ENCODE data around the gene ATXN2L. TPM values are rescaled to one million over a fixed set of nuclear protein-coding genes. Genes with fewer than 3 reads are reported as not detected.

ATXN2L gene
- total and polyA plus RNA-seq, 2 of the 13 experiments (the other 11 are each of a cell fraction or from before 2014, with no cell fraction given) = 40.8 to 55.1 TPM

DNA sequence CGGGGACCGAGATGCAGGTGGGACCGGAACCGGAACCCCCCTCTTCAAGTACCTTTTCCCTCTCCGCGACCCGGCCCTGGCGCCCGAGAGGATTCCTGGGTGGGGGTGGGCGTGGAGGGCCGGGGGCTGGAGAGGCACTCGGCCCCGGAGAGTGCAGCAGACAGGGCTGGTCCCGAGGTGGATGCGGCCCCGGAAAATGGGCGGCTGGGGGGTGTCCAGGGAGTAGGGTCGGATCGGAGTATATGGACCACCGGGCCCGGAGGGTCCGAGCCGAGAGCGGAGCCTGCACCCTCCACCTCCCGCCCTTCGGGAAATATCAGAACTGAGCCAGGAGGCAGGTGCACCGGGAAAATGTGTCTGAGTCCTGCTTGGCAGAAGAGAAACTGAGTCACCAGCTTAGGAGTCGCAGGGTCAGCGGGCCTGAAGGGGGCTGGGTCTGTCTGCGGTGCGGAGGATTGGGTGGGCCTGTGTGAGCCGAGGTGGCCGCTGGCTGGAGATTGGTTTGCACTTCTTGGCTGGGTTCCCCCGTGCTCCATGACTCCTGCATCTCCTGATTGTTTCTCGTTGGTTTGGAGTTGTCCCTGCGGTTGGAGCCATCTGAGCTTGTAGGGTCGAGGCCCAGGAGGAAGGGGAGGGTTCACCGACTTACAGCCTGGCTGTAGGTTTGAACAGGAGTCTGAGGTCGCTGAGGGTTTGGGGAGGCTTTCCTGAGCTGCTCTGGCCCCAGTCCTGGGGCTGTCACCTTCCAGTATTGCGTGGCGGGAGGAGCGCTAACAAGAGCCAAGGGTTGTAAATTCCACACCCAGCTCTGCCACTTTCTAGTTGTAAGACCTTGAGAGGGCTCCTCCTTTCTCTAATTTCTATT, 41.4 kb downstream of the ATXN2L start (continued):
- TF ChIP-seq, protein P1, sequence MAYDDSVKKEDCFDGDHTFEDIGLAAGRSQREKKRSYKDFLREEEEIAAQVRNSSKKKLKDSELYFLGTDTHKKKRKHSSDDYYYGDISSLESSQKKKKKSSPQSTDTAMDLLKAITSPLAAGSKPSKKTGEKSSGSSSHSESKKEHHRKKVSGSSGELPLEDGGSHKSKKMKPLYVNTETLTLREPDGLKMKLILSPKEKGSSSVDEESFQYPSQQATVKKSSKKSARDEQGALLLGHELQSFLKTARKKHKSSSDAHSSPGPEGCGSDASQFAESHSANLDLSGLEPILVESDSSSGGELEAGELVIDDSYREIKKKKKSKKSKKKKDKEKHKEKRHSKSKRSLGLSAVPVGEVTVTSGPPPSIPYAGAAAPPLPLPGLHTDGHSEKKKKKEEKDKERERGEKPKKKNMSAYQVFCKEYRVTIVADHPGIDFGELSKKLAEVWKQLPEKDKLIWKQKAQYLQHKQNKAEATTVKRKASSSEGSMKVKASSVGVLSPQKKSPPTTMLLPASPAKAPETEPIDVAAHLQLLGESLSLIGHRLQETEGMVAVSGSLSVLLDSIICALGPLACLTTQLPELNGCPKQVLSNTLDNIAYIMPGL (CRISPR knock-in tag; IDR thresholded peaks at IDR 0.05; ENCODE audit: borderline replicate concordance in 1 of 2, low read depth in 1 of 2) = no peak; a peak in 1 of 4 replicates
- TF ChIP-seq CC2D1A (CRISPR knock-in tag; IDR thresholded peaks at IDR 0.05) (no peak), SMARCE1 (IDR thresholded peaks at IDR 0.05; ENCODE audit: borderline replicate concordance) (no peak), GATAD1 (CRISPR knock-in tag; IDR thresholded peaks at IDR 0.05) (no peak), MAF1 (CRISPR knock-in tag; IDR thresholded peaks at IDR 0.05; ENCODE audit: borderline replicate concordance) (no peak), ZNF790 (CRISPR knock-in tag; IDR thresholded peaks at IDR 0.05; ENCODE audit: borderline replicate concordance) (0 out of 2 replicates have a peak, but pooled peaks have one; percentile 9), ZNF772 (CRISPR knock-in tag; IDR thresholded peaks at IDR 0.05) (no peak), CEBPB (IDR thresholded peaks at IDR 0.05; ENCODE audit: borderline replicate concordance, low read depth, low read length) (no peak), ZNF749 (CRISPR knock-in tag; IDR thresholded peaks at IDR 0.05; ENCODE audit: borderline replicate concordance) (no peak), POGZ (CRISPR knock-in tag; IDR thresholded peaks at IDR 0.05) (no peak), ZNF205 (CRISPR knock-in tag; IDR thresholded peaks at IDR 0.05) (peak; percentile 51; the same call in 1 of the 2 replicates), ZNF431 (CRISPR knock-in tag; IDR thresholded peaks at IDR 0.05; ENCODE audit: borderline replicate concordance, low read depth) (0 out of 2 replicates have a peak, but pooled peaks have one; percentile 43), NFKBIZ (CRISPR knock-in tag; IDR thresholded peaks at IDR 0.05) (no peak), ZNF230 (CRISPR knock-in tag; IDR thresholded peaks at IDR 0.05) (no peak)
- TF ChIP-seq, protein P2, sequence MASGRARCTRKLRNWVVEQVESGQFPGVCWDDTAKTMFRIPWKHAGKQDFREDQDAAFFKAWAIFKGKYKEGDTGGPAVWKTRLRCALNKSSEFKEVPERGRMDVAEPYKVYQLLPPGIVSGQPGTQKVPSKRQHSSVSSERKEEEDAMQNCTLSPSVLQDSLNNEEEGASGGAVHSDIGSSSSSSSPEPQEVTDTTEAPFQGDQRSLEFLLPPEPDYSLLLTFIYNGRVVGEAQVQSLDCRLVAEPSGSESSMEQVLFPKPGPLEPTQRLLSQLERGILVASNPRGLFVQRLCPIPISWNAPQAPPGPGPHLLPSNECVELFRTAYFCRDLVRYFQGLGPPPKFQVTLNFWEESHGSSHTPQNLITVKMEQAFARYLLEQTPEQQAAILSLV (CRISPR knock-in tag; IDR thresholded peaks at IDR 0.05; ENCODE audit: borderline replicate concordance) = 0 out of 2 replicates have a peak, but pooled peaks have one; percentile 7
- TF ChIP-seq, protein P3, sequence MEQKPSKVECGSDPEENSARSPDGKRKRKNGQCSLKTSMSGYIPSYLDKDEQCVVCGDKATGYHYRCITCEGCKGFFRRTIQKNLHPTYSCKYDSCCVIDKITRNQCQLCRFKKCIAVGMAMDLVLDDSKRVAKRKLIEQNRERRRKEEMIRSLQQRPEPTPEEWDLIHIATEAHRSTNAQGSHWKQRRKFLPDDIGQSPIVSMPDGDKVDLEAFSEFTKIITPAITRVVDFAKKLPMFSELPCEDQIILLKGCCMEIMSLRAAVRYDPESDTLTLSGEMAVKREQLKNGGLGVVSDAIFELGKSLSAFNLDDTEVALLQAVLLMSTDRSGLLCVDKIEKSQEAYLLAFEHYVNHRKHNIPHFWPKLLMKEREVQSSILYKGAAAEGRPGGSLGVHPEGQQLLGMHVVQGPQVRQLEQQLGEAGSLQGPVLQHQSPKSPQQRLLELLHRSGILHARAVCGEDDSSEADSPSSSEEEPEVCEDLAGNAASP (CRISPR knock-in tag; IDR thresholded peaks at IDR 0.05; ENCODE audit: borderline replicate concordance) = no peak
- TF ChIP-seq, protein P4, sequence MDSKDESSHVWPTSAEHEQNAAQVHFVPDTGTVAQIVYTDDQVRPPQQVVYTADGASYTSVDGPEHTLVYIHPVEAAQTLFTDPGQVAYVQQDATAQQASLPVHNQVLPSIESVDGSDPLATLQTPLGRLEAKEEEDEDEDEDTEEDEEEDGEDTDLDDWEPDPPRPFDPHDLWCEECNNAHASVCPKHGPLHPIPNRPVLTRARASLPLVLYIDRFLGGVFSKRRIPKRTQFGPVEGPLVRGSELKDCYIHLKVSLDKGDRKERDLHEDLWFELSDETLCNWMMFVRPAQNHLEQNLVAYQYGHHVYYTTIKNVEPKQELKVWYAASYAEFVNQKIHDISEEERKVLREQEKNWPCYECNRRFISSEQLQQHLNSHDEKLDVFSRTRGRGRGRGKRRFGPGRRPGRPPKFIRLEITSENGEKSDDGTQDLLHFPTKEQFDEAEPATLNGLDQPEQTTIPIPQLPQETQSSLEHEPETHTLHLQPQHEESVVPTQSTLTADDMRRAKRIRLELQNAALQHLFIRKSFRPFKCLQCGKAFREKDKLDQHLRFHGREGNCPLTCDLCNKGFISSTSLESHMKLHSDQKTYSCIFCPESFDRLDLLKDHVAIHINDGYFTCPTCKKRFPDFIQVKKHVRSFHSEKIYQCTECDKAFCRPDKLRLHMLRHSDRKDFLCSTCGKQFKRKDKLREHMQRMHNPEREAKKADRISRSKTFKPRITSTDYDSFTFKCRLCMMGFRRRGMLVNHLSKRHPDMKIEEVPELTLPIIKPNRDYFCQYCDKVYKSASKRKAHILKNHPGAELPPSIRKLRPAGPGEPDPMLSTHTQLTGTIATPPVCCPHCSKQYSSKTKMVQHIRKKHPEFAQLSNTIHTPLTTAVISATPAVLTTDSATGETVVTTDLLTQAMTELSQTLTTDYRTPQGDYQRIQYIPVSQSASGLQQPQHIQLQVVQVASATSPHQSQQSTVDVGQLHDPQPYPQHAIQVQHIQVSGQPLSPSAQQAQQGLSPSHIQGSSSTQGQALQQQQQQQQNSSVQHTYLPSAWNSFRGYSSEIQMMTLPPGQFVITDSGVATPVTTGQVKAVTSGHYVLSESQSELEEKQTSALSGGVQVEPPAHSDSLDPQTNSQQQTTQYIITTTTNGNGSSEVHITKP (CRISPR knock-in tag; IDR thresholded peaks at IDR 0.05; ENCODE audit: low read depth) = no peak
- TF ChIP-seq, protein P5, sequence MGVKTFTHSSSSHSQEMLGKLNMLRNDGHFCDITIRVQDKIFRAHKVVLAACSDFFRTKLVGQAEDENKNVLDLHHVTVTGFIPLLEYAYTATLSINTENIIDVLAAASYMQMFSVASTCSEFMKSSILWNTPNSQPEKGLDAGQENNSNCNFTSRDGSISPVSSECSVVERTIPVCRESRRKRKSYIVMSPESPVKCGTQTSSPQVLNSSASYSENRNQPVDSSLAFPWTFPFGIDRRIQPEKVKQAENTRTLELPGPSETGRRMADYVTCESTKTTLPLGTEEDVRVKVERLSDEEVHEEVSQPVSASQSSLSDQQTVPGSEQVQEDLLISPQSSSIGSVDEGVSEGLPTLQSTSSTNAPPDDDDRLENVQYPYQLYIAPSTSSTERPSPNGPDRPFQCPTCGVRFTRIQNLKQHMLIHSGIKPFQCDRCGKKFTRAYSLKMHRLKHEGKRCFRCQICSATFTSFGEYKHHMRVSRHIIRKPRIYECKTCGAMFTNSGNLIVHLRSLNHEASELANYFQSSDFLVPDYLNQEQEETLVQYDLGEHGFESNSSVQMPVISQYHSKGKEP (CRISPR knock-in tag; IDR thresholded peaks at IDR 0.05) = no peak
